Brain microvascular endothelial cell (primary cell): ENCODE data around the gene ZNF620.

ENCODE experiments used
- DNase-seq: peaks from one replicate; pipeline ENCODE4 v3.0.0-alpha.2; 2020
- H3K27ac ChIP-seq: fragments of 250-450 bp; sonication (Bioruptor Pico); 2 replicates; pipeline ENCODE4 v1.5.1; 2020; ENCODE audit warnings: mild to moderate bottlenecking, moderate library complexity
- H3K27me3 ChIP-seq: fragments of 250-450 bp; sonication (Bioruptor Pico); replicated peaks from 2 replicates; pipeline ENCODE4 v1.5.1; 2020; ENCODE audit warnings: mild to moderate bottlenecking
- H3K36me3 ChIP-seq: fragments of 250-450 bp; sonication (Bioruptor Pico); replicated peaks from 2 replicates; pipeline ENCODE4 v1.5.1; 2020; ENCODE audit warnings: mild to moderate bottlenecking
- H3K4me3 ChIP-seq: 2 replicates; pipeline ENCODE4 v1.5.1; 2011; ENCODE audit warnings: low read depth, mild to moderate bottlenecking, control low read depth, low read length, moderate library complexity
- in situ Hi-C: cut with HindIII; loops from 2 replicates; pipeline ENCODE4 v1.10.0; 2017; ENCODE audit warnings: low sequenced_read_pairs, low pct_ligation_motif_present
- TF ChIP-seq, protein P1 (sequence below): IDR thresholded peaks from 2 replicates; pipeline ENCODE4 v1.5.1; 2011; ENCODE audit warnings: low read depth, mild to moderate bottlenecking, moderate library complexity, low read length, control low read depth, inconsistent platforms; ENCODE audit errors: missing control alignments

Gene ZNF620

DNA sequence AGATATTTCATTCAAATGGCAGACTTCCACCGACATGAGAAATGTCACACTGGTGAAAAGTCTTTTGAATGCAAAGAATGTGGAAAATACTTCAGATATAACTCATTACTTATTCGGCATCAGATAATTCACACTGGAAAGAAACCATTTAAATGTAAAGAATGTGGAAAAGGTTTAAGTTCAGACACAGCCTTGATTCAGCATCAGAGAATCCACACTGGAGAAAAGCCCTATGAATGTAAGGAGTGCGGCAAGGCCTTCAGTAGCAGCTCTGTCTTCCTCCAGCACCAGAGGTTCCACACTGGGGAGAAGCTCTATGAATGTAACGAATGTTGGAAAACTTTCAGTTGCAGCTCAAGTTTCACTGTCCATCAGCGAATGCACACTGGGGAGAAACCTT lies 10.4 kb downstream of the ZNF620 start:
- TF ChIP-seq, protein P1, sequence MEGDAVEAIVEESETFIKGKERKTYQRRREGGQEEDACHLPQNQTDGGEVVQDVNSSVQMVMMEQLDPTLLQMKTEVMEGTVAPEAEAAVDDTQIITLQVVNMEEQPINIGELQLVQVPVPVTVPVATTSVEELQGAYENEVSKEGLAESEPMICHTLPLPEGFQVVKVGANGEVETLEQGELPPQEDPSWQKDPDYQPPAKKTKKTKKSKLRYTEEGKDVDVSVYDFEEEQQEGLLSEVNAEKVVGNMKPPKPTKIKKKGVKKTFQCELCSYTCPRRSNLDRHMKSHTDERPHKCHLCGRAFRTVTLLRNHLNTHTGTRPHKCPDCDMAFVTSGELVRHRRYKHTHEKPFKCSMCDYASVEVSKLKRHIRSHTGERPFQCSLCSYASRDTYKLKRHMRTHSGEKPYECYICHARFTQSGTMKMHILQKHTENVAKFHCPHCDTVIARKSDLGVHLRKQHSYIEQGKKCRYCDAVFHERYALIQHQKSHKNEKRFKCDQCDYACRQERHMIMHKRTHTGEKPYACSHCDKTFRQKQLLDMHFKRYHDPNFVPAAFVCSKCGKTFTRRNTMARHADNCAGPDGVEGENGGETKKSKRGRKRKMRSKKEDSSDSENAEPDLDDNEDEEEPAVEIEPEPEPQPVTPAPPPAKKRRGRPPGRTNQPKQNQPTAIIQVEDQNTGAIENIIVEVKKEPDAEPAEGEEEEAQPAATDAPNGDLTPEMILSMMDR: no peak

DNA sequence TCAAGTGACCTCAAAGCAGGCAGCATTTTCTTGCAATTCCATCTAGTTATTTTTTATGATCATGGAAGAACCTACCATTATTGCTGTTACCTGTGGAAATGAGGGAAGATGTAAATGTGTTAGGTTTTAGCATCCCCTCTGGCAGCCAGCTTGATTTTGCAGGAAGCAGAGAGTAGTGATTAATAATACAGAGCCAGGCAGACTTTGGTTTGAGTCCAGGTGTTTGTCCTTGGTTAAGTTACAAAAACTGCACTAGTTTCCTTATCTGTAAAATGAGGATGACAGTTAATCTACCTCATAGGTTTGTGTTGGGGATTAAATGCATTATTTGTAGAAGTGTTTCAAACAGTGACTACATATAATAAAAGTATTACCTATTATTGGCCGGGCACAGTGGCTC lies 12.2 kb downstream of the ZNF620 start:
- in situ Hi-C loops: no loop called here
- Histone ChIP-seq H3K36me3 (no peaks in the 10 kb centered on the region), H3K27me3 (no peaks in the 10 kb centered on the region), H3K27ac (no peak overlapping the region), H3K4me3 (no peak overlapping the region)
- TF ChIP-seq, protein P1: no peak
- DNase-seq: no peak

More for the DNA sequence above, 10.4 kb downstream of the ZNF620 start:
- Histone ChIP-seq H3K27ac (peak overlapping the region; percentile 66), H3K4me3 (no peak overlapping the region), H3K36me3 (no peaks in the 10 kb centered on the region), H3K27me3 (no peaks in the 10 kb centered on the region)
- peak; percentile 64 for DNase-seq
- in situ Hi-C loops: no loop called here

- Histone ChIP-seq H3K36me3 (no peaks in the 10 kb centered on the region), H3K4me3 (no peak overlapping the region), H3K27ac (no peak overlapping the region), H3K27me3 (no peaks in the 10 kb centered on the region)
- in situ Hi-C loops: no loop called here
- TF ChIP-seq, protein P1: no peak
- DNase-seq: no peak
Measured at GRCh38 chr3:40518848-40519247, 13.0 kb downstream of the ZNF620 start.

- Histone ChIP-seq H3K27me3 (no peaks in the 10 kb centered on the region), H3K27ac (no peak overlapping the region), H3K36me3 (no peaks in the 10 kb centered on the region), H3K4me3 (no peak overlapping the region)
- in situ Hi-C loops: no loop called here
- TF ChIP-seq, protein P1: no peak
- no peak for DNase-seq
Measured at GRCh38 chr3:40521254-40521653, 15.4 kb downstream of the ZNF620 start.

DNA sequence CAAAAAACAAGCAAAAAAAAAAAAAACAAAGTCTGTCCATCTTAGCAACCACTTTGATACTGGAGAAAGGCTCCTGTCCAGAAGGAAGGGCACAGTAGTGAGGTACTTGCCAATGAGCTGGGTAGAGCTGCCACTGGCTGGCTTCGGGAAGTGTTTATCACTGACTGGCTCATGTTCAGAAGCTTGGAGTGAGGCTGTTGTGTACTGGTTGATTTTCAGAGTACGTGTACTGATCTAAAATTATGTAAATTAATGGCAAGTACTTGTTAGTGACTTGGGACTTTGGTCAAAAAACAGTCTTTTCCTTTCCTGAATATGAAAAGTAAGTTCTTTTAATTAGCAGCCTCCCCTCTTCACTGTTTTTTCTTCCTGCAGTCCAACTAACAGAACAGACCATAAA lies 17.9 kb downstream of the ZNF620 start:
- no peak overlapping the region for H3K4me3 ChIP-seq
- DNase-seq: no peak
- TF ChIP-seq, protein P1: no peak
- H3K36me3 ChIP-seq: peaks cover 6% of the 10 kb centered on the region
- H3K27ac ChIP-seq: no peak overlapping the region
- no peaks in the 10 kb centered on the region for H3K27me3 ChIP-seq
- in situ Hi-C loops: no loop called here

GRCh38 chr3:40524222-40524567 lies 18.4 kb downstream of the ZNF620 start:
- Histone ChIP-seq H3K36me3 (peaks cover 10% of the 10 kb centered on the region), H3K27ac (peak overlapping the region; percentile 94), H3K4me3 (peak overlapping the region; percentile 77), H3K27me3 (no peaks in the 10 kb centered on the region)
- in situ Hi-C loops: no loop called here
- TF ChIP-seq, protein P1: no peak
- DNase-seq: peak; percentile 13
